Measurements from ENCODE around the gene CD93.

The CD93 gene

GRCh38 chr20:23120936-23121750 lies 35.0 kb upstream of the CD93 start:
- no peak for DNase-seq

- no peak for DNase-seq
These were observed 34.1 kb upstream of the CD93 start for GRCh38 chr20:23120261-23120660.

GRCh38 chr20:23119456-23120216 lies 33.5 kb upstream of the CD93 start:
- DNase-seq = no peak

- DNase-seq = no peak
These were observed 32.6 kb upstream of the CD93 start for GRCh38 chr20:23118766-23119165.

- DNase-seq = no peak
These were observed 32.0 kb upstream of the CD93 start for GRCh38 chr20:23118144-23118543.

GRCh38 chr20:23117738-23118137 lies 31.6 kb upstream of the CD93 start:
- DNase-seq = no peak

- no peak for DNase-seq
These were observed 30.4 kb upstream of the CD93 start for GRCh38 chr20:23116311-23117089.

GRCh38 chr20:23115822-23116221 lies 29.7 kb upstream of the CD93 start:
- no peak for DNase-seq

GRCh38 chr20:23114448-23115082 lies 28.4 kb upstream of the CD93 start:
- DNase-seq = no peak

GRCh38 chr20:23114018-23114417 lies 27.9 kb upstream of the CD93 start:
- no peak for DNase-seq

- DNase-seq = no peak
These were observed 26.5 kb upstream of the CD93 start for GRCh38 chr20:23112595-23112994.

GRCh38 chr20:23111944-23112342 lies 25.8 kb upstream of the CD93 start:
- no peak for DNase-seq

- peak; percentile 15 for DNase-seq
These were observed 25.3 kb upstream of the CD93 start for GRCh38 chr20:23111307-23111943.

GRCh38 chr20:23108871-23109270 lies 22.7 kb upstream of the CD93 start:
- DNase-seq = no peak

GRCh38 chr20:23107466-23107865 lies 21.3 kb upstream of the CD93 start:
- DNase-seq = no peak

- peak; percentile 72 for DNase-seq
These were observed 20.2 kb upstream of the CD93 start for GRCh38 chr20:23106271-23106851.

GRCh38 chr20:23105193-23105592 lies 19.1 kb upstream of the CD93 start:
- DNase-seq = peak; percentile 59

- no peak for DNase-seq
These were observed 17.3 kb upstream of the CD93 start for GRCh38 chr20:23103284-23104018.

GRCh38 chr20:23101696-23102406 lies 15.7 kb upstream of the CD93 start:
- DNase-seq = no peak

GRCh38 chr20:23100720-23101107 lies 14.6 kb upstream of the CD93 start:
- DNase-seq = no peak
